Endothelial cell of umbilical vein (primary cell): Measurements from ENCODE around the gene TP73. TPM values are rescaled to one million over a fixed set of nuclear protein-coding genes. Genes with fewer than 3 reads are reported as not detected.

ENCODE experiments used
- BruUV-seq: library from RNA; stranded (reverse); fragments of 400-500 nt; replicated peaks from 2 replicates; lab custom pipeline; 2021; lab: Mats Ljungman, UMichigan
- CTCF ChIA-PET: fragments of 300-600, 350-600 bp; sonication (Branson Sonifier 250); formaldehyde crosslinking; loops from one replicate; lab custom pipeline; 2021; ENCODE audit warnings: antibody characterized with exemption, inconsistent platforms; lab: Charles Lee
- POLR2A ChIA-PET: fragments of 300-600, 350-600 bp; sonication (Branson Sonifier 250); formaldehyde crosslinking; loops from one replicate; lab custom pipeline; 2021; ENCODE audit warnings: antibody characterized with exemption, inconsistent platforms; lab: Charles Lee
- DNase-seq: peaks from one replicate; pipeline ENCODE4 v3.0.0-alpha.2; 2011; ENCODE audit warnings: low read depth, low spot score
- FAIRE-seq: peaks from 2 replicates; lab custom pipeline; 2011; peaks lifted over from hg19 to GRCh38; lab: Jason Lieb, UNC
- H2AFZ ChIP-seq: 2 replicates; pipeline ENCODE4 v1.6.0; 2012; ENCODE audit warnings: low read depth, low read length, control low read depth, inconsistent platforms
- H3K27ac ChIP-seq: 2 replicates; pipeline ENCODE4 v1.5.1; 2011; ENCODE audit warnings: low read depth, mild to moderate bottlenecking, control low read depth, low read length, moderate library complexity; ENCODE audit not compliant: insufficient read depth
- H3K27me3 ChIP-seq, 2 experiments: 2 replicates each; pipeline versions ENCODE4 v1.6.0 to v1.6.1; 2011; ENCODE audit warnings: low read length in 2 of 2, mixed read lengths in 1 of 2; ENCODE audit not compliant: control insufficient read depth in 2 of 2, insufficient read depth in 2 of 2
- H3K36me3 ChIP-seq, 2 experiments: 2 replicates in 1 of 2; 3 replicates in 1 of 2; pipeline ENCODE4 v1.5.1; 2011; ENCODE audit warnings: low read length in 2 of 2, mild to moderate bottlenecking in 1 of 2, moderate library complexity in 1 of 2; ENCODE audit not compliant: control insufficient read depth in 2 of 2, insufficient read depth in 2 of 2; ENCODE audit errors: extremely low read depth in 1 of 2
- H3K4me1 ChIP-seq: 3 replicates; pipeline ENCODE4 v1.5.1; 2011; ENCODE audit warnings: mild to moderate bottlenecking, low read length; ENCODE audit not compliant: control insufficient read depth, insufficient read depth; ENCODE audit errors: extremely low read depth
- H3K4me2 ChIP-seq: 2 replicates; pipeline ENCODE4 v1.6.1; 2011; ENCODE audit warnings: low read length, control low read depth, mixed read lengths; ENCODE audit not compliant: insufficient read depth
- H3K4me3 ChIP-seq, 3 experiments: fragments of 200-600 bp in 1 of 3; sonication (generic), shearing (Covaris generic) in 1 of 3; replicated peaks in 1 of 3; 2 replicates each; pipeline ENCODE4 v1.5.1; 2011 to 2016; ENCODE audit warnings: control low read depth in 3 of 3, low read length in 3 of 3, mild to moderate bottlenecking in 2 of 3, inconsistent platforms in 1 of 3, low read depth in 1 of 3, moderate library complexity in 1 of 3; ENCODE audit not compliant: insufficient read depth in 1 of 3
- H3K79me2 ChIP-seq: 2 replicates; pipeline ENCODE4 v1.6.0; 2012; ENCODE audit warnings: low read length, inconsistent platforms; ENCODE audit not compliant: control insufficient read depth, insufficient read depth
- H3K9ac ChIP-seq: replicated peaks from 2 replicates; pipeline ENCODE3; 2011; ENCODE audit warnings: low read length, control low read depth; ENCODE audit not compliant: insufficient read depth; ENCODE audit errors: extremely low read depth
- H3K9me1 ChIP-seq: replicated peaks from 3 replicates; pipeline ENCODE4 v1.6.0; 2011; ENCODE audit warnings: mild to moderate bottlenecking, low read length; ENCODE audit not compliant: control insufficient read depth, insufficient read depth; ENCODE audit errors: extremely low read depth
- H3K9me3 ChIP-seq: replicated peaks from 2 replicates; pipeline ENCODE4 v1.5.1; 2012; ENCODE audit warnings: low read length, inconsistent platforms; ENCODE audit not compliant: control insufficient read depth, insufficient read depth
- H4K20me1 ChIP-seq: replicated peaks from 2 replicates; pipeline ENCODE3; 2011; ENCODE audit warnings: mild to moderate bottlenecking, low read length; ENCODE audit not compliant: control insufficient read depth, insufficient read depth; ENCODE audit errors: extremely low read depth
- MAX ChIP-seq: IDR thresholded peaks from 2 replicates; pipeline ENCODE4 v1.6.1; 2011; ENCODE audit not compliant: insufficient read depth, insufficient read length
- dilution Hi-C: fragments of 300-500 bp; cut with MboI; formaldehyde crosslinking; loops from one replicate; pipeline ENCODE4 v1.15.0; 2019; ENCODE audit warnings: low sequenced_read_pairs; ENCODE audit not compliant: extremely low pct_ligation_motif_present
- intact Hi-C: fragments of 100-400 bp; cut with micrococcal nuclease; formaldehyde crosslinking; loops from one replicate; pipeline ENCODE4 v1.10.0; 2022
- polyA plus RNA-seq, 4 experiments: library from polyadenylated mRNA; depleted of rRNA in 3 of 4; stranded (reverse) in 3 of 4; unstranded in 1 of 4; fragments of >200 nt; gene quantifications; 2 replicates each; pipeline versions ENCODE4 v1.2.1 to v1.2.3, GENCODE V29; 2011 to 2012; ENCODE audit warnings: missing spikeins in 1 of 4
- total RNA-seq: library from RNA; stranded (reverse); gene quantifications from 2 replicates; pipeline ENCODE4 v1.2.3, GENCODE V29; 2021
- TF ChIP-seq, protein P1 (sequence below), 2 donors: IDR thresholded peaks; 1 replicate in 1 of 2; 2 replicates in 1 of 2; pipeline ENCODE4 v1.5.1; 2011; ENCODE audit warnings: low read length in 2 of 2, mild to moderate bottlenecking in 2 of 2, moderate library complexity in 2 of 2, control low read depth in 1 of 2, inconsistent platforms in 1 of 2, low read depth in 1 of 2; ENCODE audit not compliant: insufficient read depth in 1 of 2; ENCODE audit errors: extremely low read depth in 1 of 2

The TP73 gene
- total and polyA plus RNA-seq, 2 donors (not counting 3 experiments of a cell fraction or from before 2014, with no cell fraction given) = 0.03 to 0.15 TPM

GRCh38 chr1:3740752-3741151, 88.4 kb downstream of the TP73 start:
- DNase-seq = no peak
- dilution Hi-C loops = no loop called here

More at GRCh38 chr1:3740752-3741151, 88.4 kb downstream of the TP73 start:
- Histone ChIP-seq H3K9me3 (no peaks in the 10 kb centered on the region), H3K36me3 (peaks cover 4 to 28% of the 10 kb centered on the region in 2 experiments), H3K9ac (no peak overlapping the region), H3K4me1 (no peaks in the 10 kb centered on the region), H3K27ac (no peak overlapping the region), H3K9me1 (no peaks in the 10 kb centered on the region), H3K4me2 (no peak overlapping the region), H3K79me2 (peaks cover 2% of the 10 kb centered on the region), H3K27me3 (no peaks in the 10 kb centered on the region), H2AFZ (no peak overlapping the region), H3K4me3 (no peak overlapping the region), H4K20me1 (no peaks in the 10 kb centered on the region)
- intact Hi-C loops = no loop called here
- ChIA-PET POLR2A (no interaction called here), CTCF (no interaction called here)
- BruUV-seq = no TSS peak
- TF ChIP-seq, protein P1, sequence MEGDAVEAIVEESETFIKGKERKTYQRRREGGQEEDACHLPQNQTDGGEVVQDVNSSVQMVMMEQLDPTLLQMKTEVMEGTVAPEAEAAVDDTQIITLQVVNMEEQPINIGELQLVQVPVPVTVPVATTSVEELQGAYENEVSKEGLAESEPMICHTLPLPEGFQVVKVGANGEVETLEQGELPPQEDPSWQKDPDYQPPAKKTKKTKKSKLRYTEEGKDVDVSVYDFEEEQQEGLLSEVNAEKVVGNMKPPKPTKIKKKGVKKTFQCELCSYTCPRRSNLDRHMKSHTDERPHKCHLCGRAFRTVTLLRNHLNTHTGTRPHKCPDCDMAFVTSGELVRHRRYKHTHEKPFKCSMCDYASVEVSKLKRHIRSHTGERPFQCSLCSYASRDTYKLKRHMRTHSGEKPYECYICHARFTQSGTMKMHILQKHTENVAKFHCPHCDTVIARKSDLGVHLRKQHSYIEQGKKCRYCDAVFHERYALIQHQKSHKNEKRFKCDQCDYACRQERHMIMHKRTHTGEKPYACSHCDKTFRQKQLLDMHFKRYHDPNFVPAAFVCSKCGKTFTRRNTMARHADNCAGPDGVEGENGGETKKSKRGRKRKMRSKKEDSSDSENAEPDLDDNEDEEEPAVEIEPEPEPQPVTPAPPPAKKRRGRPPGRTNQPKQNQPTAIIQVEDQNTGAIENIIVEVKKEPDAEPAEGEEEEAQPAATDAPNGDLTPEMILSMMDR (IDR thresholded peaks at IDR 0.05; ENCODE audit: extremely low read depth in 1 of 2, insufficient read depth in 1 of 2, low read depth in 1 of 2, low read length in 2 of 2) = no peak
- no peak for TF ChIP-seq MAX
- no peak for FAIRE-seq
